GM23338 (cell line): ENCODE data around the gene RNF4. TPM values are rescaled to one million over a fixed set of nuclear protein-coding genes. Genes with fewer than 3 reads are reported as not detected.

ENCODE experiments used
- ATAC-seq: fragments of 200-7000 bp; cut with Tn5 transposase; 3 replicates; pipeline ENCODE4 v1.9.1; 2020
- DNase-seq: peaks from one replicate; pipeline ENCODE4 v3.0.0-alpha.2; 2015; ENCODE audit warnings: low spot score
- H2AFZ ChIP-seq: fragments of 200-600 bp; sonication (generic); 2 replicates; pipeline ENCODE4 v1.8.0; 2016; ENCODE audit warnings: antibody characterized with exemption, mild to moderate bottlenecking, moderate library complexity
- H3F3A ChIP-seq: fragments of 200-600 bp; sonication (generic); replicated peaks from 2 replicates; pipeline ENCODE4 v1.8.0; 2017; ENCODE audit warnings: antibody characterized with exemption, mixed run types, low read depth
- H3K27ac ChIP-seq: fragments of 200-600 bp; sonication (generic); 2 replicates; pipeline ENCODE4 v1.6.1; 2016; ENCODE audit warnings: low read depth
- H3K27me3 ChIP-seq: fragments of 200-600 bp; sonication (generic); 2 replicates; pipeline ENCODE4 v1.8.0; 2016; ENCODE audit warnings: mild to moderate bottlenecking, mixed run types, moderate library complexity; ENCODE audit not compliant: insufficient read depth
- H3K36me3 ChIP-seq: fragments of 200-600 bp; sonication (generic); 2 replicates; pipeline ENCODE4 v1.8.0; 2016; ENCODE audit warnings: mild to moderate bottlenecking; ENCODE audit not compliant: insufficient read depth
- H3K4me1 ChIP-seq: fragments of 200-600 bp; sonication (generic); 2 replicates; pipeline ENCODE4 v1.8.0; 2016; ENCODE audit warnings: mild to moderate bottlenecking, moderate library complexity; ENCODE audit not compliant: insufficient read depth
- H3K4me2 ChIP-seq: fragments of 200-600 bp; sonication (generic); 2 replicates; pipeline ENCODE4 v1.7.1; 2017; ENCODE audit warnings: mixed run types
- H3K4me3 ChIP-seq: fragments of 200-600 bp; sonication (generic); 2 replicates; pipeline ENCODE4 v1.6.1; 2016; ENCODE audit warnings: mixed run types
- H3K79me2 ChIP-seq: fragments of 200-600 bp; sonication (generic); replicated peaks from 2 replicates; pipeline ENCODE4 v1.8.0; 2017; ENCODE audit warnings: mild to moderate bottlenecking; ENCODE audit not compliant: insufficient read depth
- H3K9me2 ChIP-seq: fragments of 200-600 bp; sonication (generic); 2 replicates; pipeline ENCODE4 v1.8.0; 2017; ENCODE audit not compliant: insufficient read depth
- H4K20me1 ChIP-seq: fragments of 200-600 bp; sonication (generic); replicated peaks from 2 replicates; pipeline ENCODE4 v1.8.0; 2017; ENCODE audit warnings: mild to moderate bottlenecking; ENCODE audit not compliant: insufficient read depth
- H3K27ac Mint-ChIP-seq: 2 replicates; pipeline ENCODE4 v1.8.0; 2020; ENCODE audit warnings: inconsistent platforms, mild to moderate bottlenecking, moderate library complexity, mixed read lengths
- H3K27me3 Mint-ChIP-seq: 3 replicates; pipeline ENCODE4 v1.8.0; 2022; ENCODE audit warnings: low read depth, mild to moderate bottlenecking, moderate library complexity, mixed read lengths, inconsistent platforms; ENCODE audit not compliant: insufficient read depth, poor library complexity
- H3K36me3 Mint-ChIP-seq: 3 replicates; pipeline ENCODE4 v1.8.0; 2021; ENCODE audit warnings: low read depth, mild to moderate bottlenecking, inconsistent platforms, moderate library complexity, mixed read lengths
- H3K4me1 Mint-ChIP-seq: 3 replicates; pipeline ENCODE4 v1.8.0; 2020; ENCODE audit warnings: mild to moderate bottlenecking, inconsistent platforms, mixed read lengths
- H3K4me3 Mint-ChIP-seq: 3 replicates; pipeline ENCODE4 v1.8.0; 2021; ENCODE audit warnings: moderate library complexity, mild to moderate bottlenecking, inconsistent platforms, mixed read lengths
- H3K9me3 Mint-ChIP-seq: 3 replicates; pipeline ENCODE4 v1.8.0; 2020; ENCODE audit warnings: moderate library complexity, mild to moderate bottlenecking, inconsistent platforms, mixed read lengths
- EZH2 ChIP-seq: fragments of 200-600 bp; sonication (generic); IDR thresholded peaks from one replicate; pipeline ENCODE4 v1.8.0; 2017; ENCODE audit warnings: antibody characterized with exemption, mild to moderate bottlenecking, low read depth; ENCODE audit not compliant: unreplicated experiment
- EZH2phosphoT487 ChIP-seq: fragments of 200-600 bp; sonication (generic); IDR thresholded peaks from one replicate; pipeline ENCODE4 v1.8.1; 2018; ENCODE audit warnings: antibody characterized with exemption; ENCODE audit not compliant: unreplicated experiment
- JUNB ChIP-seq: IDR thresholded peaks from one replicate; pipeline ENCODE4 v1.6.1; 2016; ENCODE audit warnings: antibody characterized with exemption; ENCODE audit not compliant: unreplicated experiment
- STAT1 ChIP-seq: IDR thresholded peaks from one replicate; pipeline ENCODE4 v1.6.1; 2016; ENCODE audit warnings: antibody characterized with exemption; ENCODE audit not compliant: unreplicated experiment
- ZNF114 ChIP-seq: fragments of 250-450 bp; sonication (Bioruptor Pico); IDR thresholded peaks from 2 replicates; pipeline ENCODE4 v1.5.0; 2020; ENCODE audit warnings: mild to moderate bottlenecking, moderate library complexity
- ZNF462 ChIP-seq: fragments of 250-450 bp; sonication (Bioruptor Pico); IDR thresholded peaks from 2 replicates; pipeline ENCODE4 v1.5.0; 2020; ENCODE audit warnings: mild to moderate bottlenecking, moderate library complexity
- polyA plus RNA-seq: library from polyadenylated mRNA; unstranded; fragments of >200 nt; fragmentation: Nextera tagmentation; extraction: Ambion mirVana; gene quantifications from 2 replicates; pipeline ENCODE4 v1.2.1, GENCODE V29; 2016
- total RNA-seq: library from RNA; depleted of rRNA; stranded (reverse); fragments of >200 nt; shearing (Covaris generic); gene quantifications from 2 replicates; pipeline ENCODE4 v1.2.3, GENCODE V29; 2014
- TF ChIP-seq, protein P1 (sequence below), 2 experiments: fragments of 200-600 bp in 1 of 2; sonication (generic) in 1 of 2; conservative IDR thresholded peaks; 2 replicates each; pipeline versions ENCODE4 v1.5.1 to v1.6.1; 2016 to 2017; ENCODE audit warnings: antibody characterized with exemption in 2 of 2, low read depth in 2 of 2, mild to moderate bottlenecking in 2 of 2, moderate library complexity in 1 of 2
- TF ChIP-seq, protein P2 (sequence below): IDR thresholded peaks from one replicate; pipeline ENCODE4 v1.6.1; 2018; ENCODE audit warnings: antibody characterized with exemption; ENCODE audit not compliant: unreplicated experiment
- TF ChIP-seq, protein P3 (sequence below): IDR thresholded peaks from 2 replicates; pipeline ENCODE4 v1.6.1; 2016; ENCODE audit warnings: antibody characterized with exemption

RNF4 gene
- total and polyA plus RNA-seq, 2 experiments from 2014 or later = 47.7 to 77.2 TPM

DNA sequence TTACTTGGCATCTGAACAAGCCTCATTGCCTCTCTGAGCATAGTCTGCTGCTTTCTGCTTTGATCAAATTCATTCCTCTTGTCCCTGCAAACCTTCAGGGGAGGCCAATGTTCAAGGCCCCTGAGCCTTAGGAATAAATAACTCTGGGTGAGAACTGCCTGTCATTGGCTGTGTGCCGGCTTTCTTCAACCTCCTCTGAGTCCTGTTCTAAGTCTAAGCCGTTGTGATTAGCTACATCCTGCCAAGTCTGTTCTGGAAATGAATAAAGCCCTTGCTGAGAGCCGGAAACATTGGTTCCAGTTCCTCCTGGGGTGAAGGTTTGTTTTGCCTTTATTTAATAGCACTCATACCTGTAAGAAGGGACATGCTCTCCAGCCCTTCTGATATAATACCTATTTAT is 13.8 kb downstream of the RNF4 start:
- H3K4me3 Mint-ChIP-seq = no peak overlapping the region
- no peak overlapping the region for H3K4me2 ChIP-seq
- no peak overlapping the region for H3K4me3 ChIP-seq
- H3F3A ChIP-seq = peaks cover 6% of the 10 kb centered on the region; the same call in 1 of the 2 replicates
- H3K9me2 ChIP-seq = no peaks in the 10 kb centered on the region
- peaks cover 96% of the 10 kb centered on the region for H4K20me1 ChIP-seq
- H3K36me3 Mint-ChIP-seq = peaks cover under 1% of the 10 kb centered on the region; the same call in 2 of the 3 replicates
- peaks cover 4% of the 10 kb centered on the region for H3K27me3 Mint-ChIP-seq
- H3K27ac ChIP-seq = peak overlapping the region; percentile 79
- no peaks in the 10 kb centered on the region for H3K36me3 ChIP-seq
- H3K79me2 ChIP-seq = peaks cover 100% of the 10 kb centered on the region
- H3K27me3 ChIP-seq = no peaks in the 10 kb centered on the region
- no peaks in the 10 kb centered on the region for H3K9me3 Mint-ChIP-seq
- TF ChIP-seq EZH2 (no peak), EZH2phosphoT487 (no peak), ZNF462 (CRISPR knock-in tag) (no peak), ZNF114 (CRISPR knock-in tag) (no peak), JUNB (no peak), STAT1 (no peak)
- TF ChIP-seq, protein P1, sequence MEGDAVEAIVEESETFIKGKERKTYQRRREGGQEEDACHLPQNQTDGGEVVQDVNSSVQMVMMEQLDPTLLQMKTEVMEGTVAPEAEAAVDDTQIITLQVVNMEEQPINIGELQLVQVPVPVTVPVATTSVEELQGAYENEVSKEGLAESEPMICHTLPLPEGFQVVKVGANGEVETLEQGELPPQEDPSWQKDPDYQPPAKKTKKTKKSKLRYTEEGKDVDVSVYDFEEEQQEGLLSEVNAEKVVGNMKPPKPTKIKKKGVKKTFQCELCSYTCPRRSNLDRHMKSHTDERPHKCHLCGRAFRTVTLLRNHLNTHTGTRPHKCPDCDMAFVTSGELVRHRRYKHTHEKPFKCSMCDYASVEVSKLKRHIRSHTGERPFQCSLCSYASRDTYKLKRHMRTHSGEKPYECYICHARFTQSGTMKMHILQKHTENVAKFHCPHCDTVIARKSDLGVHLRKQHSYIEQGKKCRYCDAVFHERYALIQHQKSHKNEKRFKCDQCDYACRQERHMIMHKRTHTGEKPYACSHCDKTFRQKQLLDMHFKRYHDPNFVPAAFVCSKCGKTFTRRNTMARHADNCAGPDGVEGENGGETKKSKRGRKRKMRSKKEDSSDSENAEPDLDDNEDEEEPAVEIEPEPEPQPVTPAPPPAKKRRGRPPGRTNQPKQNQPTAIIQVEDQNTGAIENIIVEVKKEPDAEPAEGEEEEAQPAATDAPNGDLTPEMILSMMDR (conservative IDR thresholded peaks at IDR 0.05; ENCODE audit: low read depth in 2 of 2) = no peak
- TF ChIP-seq, protein P2, sequence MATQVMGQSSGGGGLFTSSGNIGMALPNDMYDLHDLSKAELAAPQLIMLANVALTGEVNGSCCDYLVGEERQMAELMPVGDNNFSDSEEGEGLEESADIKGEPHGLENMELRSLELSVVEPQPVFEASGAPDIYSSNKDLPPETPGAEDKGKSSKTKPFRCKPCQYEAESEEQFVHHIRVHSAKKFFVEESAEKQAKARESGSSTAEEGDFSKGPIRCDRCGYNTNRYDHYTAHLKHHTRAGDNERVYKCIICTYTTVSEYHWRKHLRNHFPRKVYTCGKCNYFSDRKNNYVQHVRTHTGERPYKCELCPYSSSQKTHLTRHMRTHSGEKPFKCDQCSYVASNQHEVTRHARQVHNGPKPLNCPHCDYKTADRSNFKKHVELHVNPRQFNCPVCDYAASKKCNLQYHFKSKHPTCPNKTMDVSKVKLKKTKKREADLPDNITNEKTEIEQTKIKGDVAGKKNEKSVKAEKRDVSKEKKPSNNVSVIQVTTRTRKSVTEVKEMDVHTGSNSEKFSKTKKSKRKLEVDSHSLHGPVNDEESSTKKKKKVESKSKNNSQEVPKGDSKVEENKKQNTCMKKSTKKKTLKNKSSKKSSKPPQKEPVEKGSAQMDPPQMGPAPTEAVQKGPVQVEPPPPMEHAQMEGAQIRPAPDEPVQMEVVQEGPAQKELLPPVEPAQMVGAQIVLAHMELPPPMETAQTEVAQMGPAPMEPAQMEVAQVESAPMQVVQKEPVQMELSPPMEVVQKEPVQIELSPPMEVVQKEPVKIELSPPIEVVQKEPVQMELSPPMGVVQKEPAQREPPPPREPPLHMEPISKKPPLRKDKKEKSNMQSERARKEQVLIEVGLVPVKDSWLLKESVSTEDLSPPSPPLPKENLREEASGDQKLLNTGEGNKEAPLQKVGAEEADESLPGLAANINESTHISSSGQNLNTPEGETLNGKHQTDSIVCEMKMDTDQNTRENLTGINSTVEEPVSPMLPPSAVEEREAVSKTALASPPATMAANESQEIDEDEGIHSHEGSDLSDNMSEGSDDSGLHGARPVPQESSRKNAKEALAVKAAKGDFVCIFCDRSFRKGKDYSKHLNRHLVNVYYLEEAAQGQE = no peak
- TF ChIP-seq, protein P3, sequence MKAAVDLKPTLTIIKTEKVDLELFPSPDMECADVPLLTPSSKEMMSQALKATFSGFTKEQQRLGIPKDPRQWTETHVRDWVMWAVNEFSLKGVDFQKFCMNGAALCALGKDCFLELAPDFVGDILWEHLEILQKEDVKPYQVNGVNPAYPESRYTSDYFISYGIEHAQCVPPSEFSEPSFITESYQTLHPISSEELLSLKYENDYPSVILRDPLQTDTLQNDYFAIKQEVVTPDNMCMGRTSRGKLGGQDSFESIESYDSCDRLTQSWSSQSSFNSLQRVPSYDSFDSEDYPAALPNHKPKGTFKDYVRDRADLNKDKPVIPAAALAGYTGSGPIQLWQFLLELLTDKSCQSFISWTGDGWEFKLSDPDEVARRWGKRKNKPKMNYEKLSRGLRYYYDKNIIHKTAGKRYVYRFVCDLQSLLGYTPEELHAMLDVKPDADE = no peak
- peaks cover 74% of the 10 kb centered on the region for H3K4me1 Mint-ChIP-seq
- no peak overlapping the region for H3K27ac Mint-ChIP-seq
- DNase-seq = no peak
- H3K4me1 ChIP-seq = peaks cover 65% of the 10 kb centered on the region
- no peak for ATAC-seq
- H2AFZ ChIP-seq = no peak overlapping the region
